Fibroblast of villous mesenchyme (primary cell): ENCODE measurements around the gene CEP131. TPM values are rescaled to one million over a fixed set of nuclear protein-coding genes. Genes with fewer than 3 reads are reported as not detected.

Source experiments
- DNase-seq: peaks from one replicate; pipeline ENCODE4 v3.0.0-alpha.2; 2010; ENCODE audit warnings: low read depth
- H3K4me3 ChIP-seq: 2 replicates; pipeline ENCODE4 v1.5.1; 2011; ENCODE audit warnings: low read depth, mild to moderate bottlenecking, low read length
- total RNA-seq: library from RNA; depleted of rRNA; stranded (reverse); fragments of >200 nt; gene quantifications from 2 replicates; pipeline ENCODE4 v1.2.3, GENCODE V29; 2012
- TF ChIP-seq, protein P1 (sequence below): IDR thresholded peaks from 2 replicates; pipeline ENCODE4 v1.5.1; 2012; ENCODE audit warnings: low read depth, mild to moderate bottlenecking, low read length; ENCODE audit not compliant: insufficient read depth

CEP131 gene
- total RNA-seq, 1 donor = 9.9 TPM

DNA sequence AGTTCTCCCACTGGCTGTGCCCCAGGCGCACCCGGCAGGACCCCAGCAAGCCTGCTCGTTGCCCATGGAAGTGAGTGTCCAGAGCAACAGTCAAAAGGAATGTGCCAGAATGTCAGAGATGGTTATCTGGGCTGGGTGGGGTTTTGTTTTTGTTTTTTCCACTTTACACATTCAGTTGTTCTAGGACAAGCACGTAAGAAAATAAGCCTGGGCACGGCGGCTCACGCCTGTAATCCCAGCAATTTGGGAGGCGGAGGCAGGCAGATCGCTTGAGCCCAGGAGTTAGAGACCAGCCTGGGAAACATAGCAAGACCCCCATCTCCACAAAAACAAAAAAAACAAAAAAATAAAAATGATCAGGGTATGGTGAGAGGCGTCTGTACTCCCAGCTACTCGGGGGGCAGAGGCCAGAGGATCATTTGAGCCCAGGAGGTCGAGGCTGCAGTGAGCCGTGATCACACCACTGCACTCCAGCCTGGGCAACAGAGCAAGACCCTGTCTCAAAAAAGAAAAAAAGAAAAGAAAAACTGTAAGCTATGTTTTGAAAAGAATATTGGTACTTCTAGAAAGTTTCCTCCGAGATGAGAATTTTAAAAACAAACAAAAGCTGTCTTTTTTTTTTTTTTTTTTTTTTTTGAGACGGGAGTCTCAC, 24.7 kb upstream of the CEP131 start:
- DNase-seq = no peak
- H3K4me3 ChIP-seq = no peak overlapping the region
- TF ChIP-seq, protein P1, sequence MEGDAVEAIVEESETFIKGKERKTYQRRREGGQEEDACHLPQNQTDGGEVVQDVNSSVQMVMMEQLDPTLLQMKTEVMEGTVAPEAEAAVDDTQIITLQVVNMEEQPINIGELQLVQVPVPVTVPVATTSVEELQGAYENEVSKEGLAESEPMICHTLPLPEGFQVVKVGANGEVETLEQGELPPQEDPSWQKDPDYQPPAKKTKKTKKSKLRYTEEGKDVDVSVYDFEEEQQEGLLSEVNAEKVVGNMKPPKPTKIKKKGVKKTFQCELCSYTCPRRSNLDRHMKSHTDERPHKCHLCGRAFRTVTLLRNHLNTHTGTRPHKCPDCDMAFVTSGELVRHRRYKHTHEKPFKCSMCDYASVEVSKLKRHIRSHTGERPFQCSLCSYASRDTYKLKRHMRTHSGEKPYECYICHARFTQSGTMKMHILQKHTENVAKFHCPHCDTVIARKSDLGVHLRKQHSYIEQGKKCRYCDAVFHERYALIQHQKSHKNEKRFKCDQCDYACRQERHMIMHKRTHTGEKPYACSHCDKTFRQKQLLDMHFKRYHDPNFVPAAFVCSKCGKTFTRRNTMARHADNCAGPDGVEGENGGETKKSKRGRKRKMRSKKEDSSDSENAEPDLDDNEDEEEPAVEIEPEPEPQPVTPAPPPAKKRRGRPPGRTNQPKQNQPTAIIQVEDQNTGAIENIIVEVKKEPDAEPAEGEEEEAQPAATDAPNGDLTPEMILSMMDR = no peak

DNA sequence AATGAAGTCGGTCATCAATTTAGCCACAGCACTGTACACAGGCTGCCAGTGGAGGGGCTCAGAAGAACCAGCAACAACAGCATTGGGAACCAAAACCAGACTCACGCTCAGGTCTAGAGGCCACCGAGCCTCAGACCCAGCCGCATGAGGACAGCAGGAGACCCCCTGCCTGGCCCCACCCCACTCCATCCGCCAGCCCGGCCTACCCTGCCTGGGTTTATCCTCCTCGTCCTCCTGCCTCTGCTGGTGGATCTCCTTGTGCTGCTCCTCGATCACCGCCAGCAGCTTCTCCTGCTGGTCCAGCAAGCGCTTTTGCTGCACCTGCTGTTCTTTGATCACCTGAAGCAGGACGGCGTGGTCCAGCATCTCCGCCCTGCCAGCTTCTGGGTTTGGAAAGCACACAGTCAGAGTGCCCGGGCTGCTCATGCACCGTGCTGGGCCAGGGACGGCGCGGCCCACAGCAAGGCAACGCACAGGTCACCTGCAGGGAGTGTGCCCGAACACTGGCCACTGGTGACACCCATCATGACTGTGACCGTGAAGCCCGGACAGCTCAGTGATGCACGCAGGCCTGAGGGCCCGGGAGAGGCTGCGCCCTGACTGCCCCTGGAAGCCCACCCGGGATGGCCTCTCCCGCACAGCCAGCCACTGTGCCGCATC, 24.0 kb upstream of the CEP131 start:
- H3K4me3 ChIP-seq = no peak overlapping the region
- DNase-seq = no peak
- TF ChIP-seq, protein P1 = no peak

DNA sequence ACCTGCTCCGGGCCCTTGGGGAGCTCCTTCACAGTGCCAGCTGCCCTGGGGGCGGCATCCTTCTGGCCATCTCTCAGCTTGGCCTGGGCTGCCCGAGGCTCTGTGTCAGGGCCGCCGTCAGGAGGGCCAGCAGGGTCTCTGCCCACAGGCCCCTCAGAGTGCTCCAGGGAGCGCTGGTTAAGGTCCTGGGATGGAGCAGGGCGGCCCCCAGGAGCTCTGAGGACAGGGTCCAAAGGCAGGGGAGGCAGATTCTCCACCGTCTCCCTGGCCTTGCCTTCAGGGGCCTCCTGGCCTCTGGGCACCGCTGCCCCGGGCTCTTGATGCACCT, 23.5 kb upstream of the CEP131 start:
- TF ChIP-seq, protein P1 = no peak
- no peak for DNase-seq
- H3K4me3 ChIP-seq = no peak overlapping the region

DNA sequence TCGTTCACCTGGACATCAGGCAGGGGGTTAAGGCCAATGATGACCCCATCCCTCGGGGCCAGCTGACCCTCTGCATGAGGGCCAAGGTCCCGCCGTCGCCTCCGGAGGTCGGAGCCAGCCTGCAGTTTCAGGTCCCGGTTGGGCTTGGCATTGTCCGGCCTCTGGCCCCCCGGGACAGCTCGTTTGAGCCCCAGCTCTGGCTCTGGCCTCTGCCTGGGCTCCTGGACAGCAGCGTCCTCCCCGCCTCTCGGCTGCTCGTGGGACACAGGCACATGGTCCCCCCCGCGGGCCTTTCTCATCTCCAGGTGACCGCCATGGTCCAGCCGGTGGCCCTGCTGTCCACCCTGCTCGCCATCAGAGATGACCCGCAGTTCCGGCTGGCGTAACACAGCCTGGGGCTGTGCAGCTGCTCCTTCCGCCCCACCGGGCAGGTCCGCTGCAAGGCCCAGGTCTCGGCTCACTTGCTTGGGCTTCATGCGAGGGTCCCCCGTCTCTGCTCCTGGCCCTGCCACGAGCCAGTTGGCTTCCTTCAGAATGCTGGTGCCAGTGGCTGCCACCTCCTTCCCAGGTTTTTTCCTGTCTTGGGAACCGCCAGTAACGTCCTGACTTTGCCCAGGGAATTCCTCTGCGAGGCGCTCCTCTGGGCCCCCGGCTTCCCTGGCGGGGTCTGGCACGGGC, 23.0 kb upstream of the CEP131 start:
- no peak overlapping the region for H3K4me3 ChIP-seq
- no peak for DNase-seq
- TF ChIP-seq, protein P1 = no peak

DNA sequence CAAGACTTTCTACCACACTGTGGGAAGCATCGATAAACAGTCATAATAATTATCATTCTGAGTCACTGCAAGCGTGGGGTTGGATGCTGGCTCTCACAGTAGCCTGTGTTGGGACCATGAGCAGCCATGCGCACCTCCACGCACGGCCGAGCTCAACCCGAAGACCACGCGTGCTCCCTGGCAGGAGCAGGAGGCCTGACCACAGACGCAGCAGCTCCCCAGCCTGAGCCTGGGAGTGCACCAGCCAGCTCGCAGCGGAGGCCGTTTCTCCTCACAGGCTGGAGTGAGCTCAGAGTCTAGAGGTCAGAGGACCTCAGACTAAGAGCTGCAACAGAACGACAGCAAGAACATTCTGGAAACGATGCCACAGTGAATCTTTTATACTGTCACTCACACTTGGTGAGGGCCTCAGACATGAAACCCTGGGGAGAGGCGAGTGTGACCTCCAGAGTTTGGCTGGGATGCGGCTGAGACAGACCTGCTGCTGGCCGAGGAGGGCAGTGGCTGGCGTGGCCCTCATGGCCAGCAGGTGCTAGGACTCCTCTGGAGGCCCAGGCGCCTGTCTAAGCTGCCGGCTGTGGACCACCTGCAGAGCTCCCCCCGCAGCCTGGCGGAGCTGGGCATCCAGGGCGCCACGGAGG, 22.4 kb upstream of the CEP131 start:
- no peak overlapping the region for H3K4me3 ChIP-seq
- TF ChIP-seq, protein P1 = no peak
- DNase-seq = no peak

DNA sequence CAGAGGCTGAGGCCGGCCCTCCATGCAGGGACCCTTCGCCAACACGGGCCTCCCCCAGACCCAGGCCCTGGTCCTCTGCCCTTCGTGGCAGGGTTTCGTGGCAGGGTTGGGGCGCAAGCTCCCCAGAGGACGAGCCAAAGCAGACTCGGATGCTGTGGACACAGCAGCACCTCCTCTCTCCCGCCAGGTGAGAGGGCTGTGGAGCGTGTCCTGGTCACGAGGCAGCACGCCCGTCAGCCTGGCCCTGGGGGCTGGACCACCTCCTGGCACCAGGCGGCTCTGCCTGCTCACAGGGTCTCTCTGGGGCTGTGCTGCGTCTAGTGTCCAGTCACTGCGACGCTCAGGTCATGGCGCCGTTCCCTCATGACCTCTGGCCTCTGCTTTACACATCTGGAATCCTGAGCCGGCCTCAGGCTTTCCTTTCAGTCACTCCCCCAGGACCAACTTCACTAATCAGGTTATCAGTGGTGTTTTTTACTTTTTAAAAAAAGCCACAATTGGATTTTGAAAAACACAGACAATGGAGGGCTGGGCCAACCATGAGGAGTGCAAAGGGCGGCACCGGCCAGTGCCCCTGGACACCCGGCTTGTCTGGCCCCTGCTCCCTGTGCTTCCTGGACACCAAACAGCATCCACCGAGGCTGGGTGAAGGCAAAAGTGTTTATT, 21.7 kb upstream of the CEP131 start:
- TF ChIP-seq, protein P1 = no peak
- no peak overlapping the region for H3K4me3 ChIP-seq

More for the DNA sequence above, 21.7 kb upstream of the CEP131 start:
- DNase-seq = no peak
